K562 (cell line): ENCODE results near the gene CEP57. TPM values are rescaled to one million over a fixed set of nuclear protein-coding genes. Genes with fewer than 3 reads are reported as not detected.

ENCODE experiments used
- BRD4 ChIP-seq: fragments of 200-600 bp; sonication (generic); IDR thresholded peaks from 2 replicates; pipeline ENCODE4 v1.6.1; 2017; ENCODE audit warnings: inconsistent platforms
- CBFA2T3 ChIP-seq: fragments of 450-650 bp; IDR thresholded peaks from 2 replicates; pipeline ENCODE4 v1.6.1; 2017
- CBX5 ChIP-seq: IDR thresholded peaks from 2 replicates; pipeline ENCODE4 v1.6.1; 2014; ENCODE audit warnings: low read depth, borderline replicate concordance
- EHMT2 ChIP-seq: fragments of 450-650 bp; IDR thresholded peaks from 2 replicates; pipeline ENCODE4 v1.6.1; 2018; ENCODE audit warnings: antibody characterized with exemption
- EWSR1 ChIP-seq: fragments of 450-650 bp; IDR thresholded peaks from 2 replicates; pipeline ENCODE4 v1.6.1; 2018; ENCODE audit warnings: borderline replicate concordance, mild to moderate bottlenecking, low read depth, moderate library complexity; ENCODE audit not compliant: partially characterized antibody
- KDM1A ChIP-seq, 2 experiments: fragments of 450-650 bp; IDR thresholded peaks; 2 replicates each; pipeline ENCODE4 v1.6.1; 2016; ENCODE audit warnings: mild to moderate bottlenecking in 2 of 2
- LCOR ChIP-seq: sonication (generic); formaldehyde crosslinking; IDR thresholded peaks from 2 replicates; pipeline ENCODE4 v1.8.0; 2022; ENCODE audit warnings: mild to moderate bottlenecking, missing genetic modification reagents
- MTA1 ChIP-seq: fragments of 450-650 bp; IDR thresholded peaks from 2 replicates; pipeline ENCODE4 v1.6.1; 2017; ENCODE audit warnings: borderline replicate concordance
- NR3C1 ChIP-seq: sonication (generic); formaldehyde crosslinking; IDR thresholded peaks from 2 replicates; pipeline ENCODE4 v1.8.1; 2022; ENCODE audit warnings: missing genetic modification reagents
- OTX1 ChIP-seq: fragments of 450-650 bp; formaldehyde crosslinking; IDR thresholded peaks from 2 replicates; pipeline ENCODE4 v1.4.0; 2022; ENCODE audit warnings: mild to moderate bottlenecking
- PCBP2 ChIP-seq: fragments of 200-400 bp; formaldehyde crosslinking; IDR thresholded peaks from 2 replicates; pipeline ENCODE4 v1.6.1; 2018; ENCODE audit warnings: low read length, low read depth, mild to moderate bottlenecking, moderate library complexity; ENCODE audit not compliant: poor library complexity, severe bottlenecking
- SIN3A ChIP-seq, 2 experiments: fragments of 150-350 bp in 1 of 2; IDR thresholded peaks; 2 replicates each; pipeline ENCODE4 v1.6.1; 2011 to 2016; ENCODE audit warnings: borderline replicate concordance in 2 of 2, low read depth in 2 of 2, low read length in 2 of 2, mild to moderate bottlenecking in 2 of 2, moderate library complexity in 2 of 2; ENCODE audit not compliant: control insufficient read depth in 1 of 2
- SMAD3 ChIP-seq: fragments of 450-650 bp; formaldehyde crosslinking; conservative IDR thresholded peaks from 2 replicates; pipeline ENCODE4 v1.4.0; 2020; ENCODE audit warnings: mild to moderate bottlenecking
- TCF7 ChIP-seq: sonication (generic); IDR thresholded peaks from 2 replicates; pipeline ENCODE4 v1.6.1; 2016; ENCODE audit warnings: antibody characterized with exemption, borderline replicate concordance
- YY1 ChIP-seq, 3 experiments: IDR thresholded peaks; 2 replicates each; pipeline ENCODE4 v1.6.1; 2011; ENCODE audit warnings: low read length in 2 of 3, mild to moderate bottlenecking in 2 of 3, moderate library complexity in 2 of 3, borderline replicate concordance in 1 of 3, control low read depth in 1 of 3, low read depth in 1 of 3; ENCODE audit not compliant: insufficient read depth in 3 of 3, insufficient replicate concordance in 2 of 3, control insufficient read depth in 1 of 3, insufficient read length in 1 of 3; ENCODE audit errors: extremely low read depth in 1 of 3
- ZNF707 ChIP-seq: fragments of 250-450 bp; sonication (Bioruptor Pico); conservative IDR thresholded peaks from 2 replicates; pipeline ENCODE4 v1.8.0; 2022; ENCODE audit warnings: inconsistent platforms, mild to moderate bottlenecking, moderate library complexity
- ZNF766 ChIP-seq: fragments of 200-800 bp; sonication (Bioruptor generic); conservative IDR thresholded peaks from 2 replicates; pipeline ENCODE4 v1.6.1; 2016; ENCODE audit warnings: missing genetic modification characterization, missing compliant biosample characterization
- polyA plus RNA-seq, 8 experiments: library from polyadenylated mRNA; depleted of rRNA in 4 of 8; stranded (reverse) in 5 of 8; unstranded in 3 of 8; fragments of >200 nt; fragmentation: Nextera tagmentation in 2 of 8; fragmentation: Illumina TruSeq in 1 of 8; extraction: Ambion mirVana in 2 of 8; extraction: Trizol in 1 of 8; gene quantifications; 2 replicates each; pipeline versions ENCODE4 v1.2.1 to v1.2.3, GENCODE V29; 2011 to 2014; ENCODE audit warnings: inconsistent platforms in 1 of 8, missing spikeins in 1 of 8
- total RNA-seq, 7 experiments: library from RNA; depleted of rRNA in 6 of 7; stranded (reverse); fragments of >200 nt in 6 of 7; fragmentation: Illumina TruSeq in 2 of 7; extraction: Trizol in 2 of 7; gene quantifications; 2 replicates each; pipeline versions ENCODE4 v1.2.1 to v1.2.3, GENCODE V29; 2011 to 2021; ENCODE audit warnings: low replicate concordance in 1 of 7
- TF ChIP-seq, protein P1 (sequence below), 2 experiments: IDR thresholded peaks in 1 of 2; conservative IDR thresholded peaks in 1 of 2; 2 replicates each; pipeline ENCODE4 v1.6.1; 2016; ENCODE audit warnings: low read depth in 2 of 2, mild to moderate bottlenecking in 1 of 2, missing compliant biosample characterization in 1 of 2, missing genetic modification characterization in 1 of 2, moderate library complexity in 1 of 2
- TF ChIP-seq, protein P2 (sequence below), 2 experiments: fragments of 450-650 bp in 1 of 2; IDR thresholded peaks; 2 replicates each; pipeline ENCODE4 v1.6.1; 2011 to 2017; ENCODE audit warnings: low read depth in 2 of 2, antibody characterized with exemption in 1 of 2, borderline replicate concordance in 1 of 2, low read length in 1 of 2, mild to moderate bottlenecking in 1 of 2, mixed read lengths in 1 of 2; ENCODE audit not compliant: control insufficient read depth in 1 of 2

CEP57 gene
- total and polyA plus RNA-seq, 9 of the 15 experiments (the other 6 are each of a cell fraction or from before 2014, with no cell fraction given), result 25.1 to 88.1 (median 65.2) TPM

DNA sequence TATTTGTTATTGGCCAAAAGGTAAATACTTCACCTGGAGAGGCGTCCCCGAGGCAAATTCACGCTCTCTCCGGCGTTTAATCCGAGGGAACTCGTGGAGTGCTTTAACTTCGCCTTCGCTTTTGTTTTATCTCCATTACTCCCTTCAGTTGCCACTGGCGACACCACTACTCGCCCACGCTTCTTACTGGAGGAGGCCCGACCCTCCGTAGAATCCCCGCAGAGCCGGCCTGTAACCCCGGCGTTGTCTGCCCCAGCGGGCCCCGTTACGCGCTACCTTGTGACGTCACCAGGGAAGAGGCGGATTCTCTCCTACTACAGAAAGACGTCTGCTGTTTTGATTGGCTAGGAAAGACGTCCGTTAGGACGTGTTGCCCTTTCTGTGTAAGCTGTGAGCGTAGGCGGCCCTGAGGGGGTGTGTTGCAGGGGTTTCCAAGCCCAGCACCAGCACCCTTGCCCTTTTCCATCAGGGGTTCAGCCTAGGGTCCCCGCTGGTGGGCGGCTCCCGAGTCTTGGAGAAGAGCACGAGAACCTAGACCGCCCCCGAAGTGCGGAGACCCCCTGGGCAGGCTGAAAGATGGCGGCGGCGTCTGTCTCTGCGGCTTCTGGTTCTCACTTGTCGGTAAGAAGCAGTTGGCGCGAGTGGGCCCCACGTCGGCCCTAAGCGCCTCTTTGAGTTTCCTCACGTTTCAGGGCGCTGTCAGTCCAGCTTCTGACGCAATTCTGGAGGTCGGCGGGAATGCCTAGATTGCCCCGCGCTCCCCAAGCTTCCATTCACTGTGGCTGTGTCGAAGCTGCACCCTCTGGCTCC lies at the start of gene CEP57 (continued):
- TF ChIP-seq, protein P1, sequence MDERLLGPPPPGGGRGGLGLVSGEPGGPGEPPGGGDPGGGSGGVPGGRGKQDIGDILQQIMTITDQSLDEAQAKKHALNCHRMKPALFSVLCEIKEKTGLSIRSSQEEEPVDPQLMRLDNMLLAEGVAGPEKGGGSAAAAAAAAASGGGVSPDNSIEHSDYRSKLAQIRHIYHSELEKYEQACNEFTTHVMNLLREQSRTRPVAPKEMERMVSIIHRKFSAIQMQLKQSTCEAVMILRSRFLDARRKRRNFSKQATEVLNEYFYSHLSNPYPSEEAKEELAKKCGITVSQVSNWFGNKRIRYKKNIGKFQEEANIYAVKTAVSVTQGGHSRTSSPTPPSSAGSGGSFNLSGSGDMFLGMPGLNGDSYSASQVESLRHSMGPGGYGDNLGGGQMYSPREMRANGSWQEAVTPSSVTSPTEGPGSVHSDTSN (CRISPR knock-in tag; IDR thresholded peaks at IDR 0.05; ENCODE audit: low read depth), result peak; percentile 65
- TF ChIP-seq, protein P1 (tag; conservative IDR thresholded peaks at IDR 0.05; ENCODE audit: low read depth), result peak; percentile 96
- TF ChIP-seq MTA1, result no peak; the same call in 1 of the 2 replicates
- TF ChIP-seq OTX1 (CRISPR knock-in tag), result no peak
- TF ChIP-seq EHMT2, result no peak
- no peak for TF ChIP-seq CBFA2T3
- TF ChIP-seq SIN3A (IDR thresholded peaks at IDR 0.05; ENCODE audit: borderline replicate concordance in 2 of 2, control insufficient read depth in 1 of 2, low read depth in 2 of 2, low read length in 2 of 2), result peak in 1 of 2 experiments; percentile 19; a peak in 2 of 4 replicates
- no peak for TF ChIP-seq TCF7
- peak; percentile 82; the same call in 1 of the 2 replicates for TF ChIP-seq LCOR (CRISPR knock-in tag)
- no peak for TF ChIP-seq SMAD3 (CRISPR knock-in tag)
- no peak for TF ChIP-seq ZNF707 (CRISPR knock-in tag)
- no peak for TF ChIP-seq KDM1A (IDR thresholded peaks at IDR 0.05)
- TF ChIP-seq CBX5, result no peak
- TF ChIP-seq, protein P2, sequence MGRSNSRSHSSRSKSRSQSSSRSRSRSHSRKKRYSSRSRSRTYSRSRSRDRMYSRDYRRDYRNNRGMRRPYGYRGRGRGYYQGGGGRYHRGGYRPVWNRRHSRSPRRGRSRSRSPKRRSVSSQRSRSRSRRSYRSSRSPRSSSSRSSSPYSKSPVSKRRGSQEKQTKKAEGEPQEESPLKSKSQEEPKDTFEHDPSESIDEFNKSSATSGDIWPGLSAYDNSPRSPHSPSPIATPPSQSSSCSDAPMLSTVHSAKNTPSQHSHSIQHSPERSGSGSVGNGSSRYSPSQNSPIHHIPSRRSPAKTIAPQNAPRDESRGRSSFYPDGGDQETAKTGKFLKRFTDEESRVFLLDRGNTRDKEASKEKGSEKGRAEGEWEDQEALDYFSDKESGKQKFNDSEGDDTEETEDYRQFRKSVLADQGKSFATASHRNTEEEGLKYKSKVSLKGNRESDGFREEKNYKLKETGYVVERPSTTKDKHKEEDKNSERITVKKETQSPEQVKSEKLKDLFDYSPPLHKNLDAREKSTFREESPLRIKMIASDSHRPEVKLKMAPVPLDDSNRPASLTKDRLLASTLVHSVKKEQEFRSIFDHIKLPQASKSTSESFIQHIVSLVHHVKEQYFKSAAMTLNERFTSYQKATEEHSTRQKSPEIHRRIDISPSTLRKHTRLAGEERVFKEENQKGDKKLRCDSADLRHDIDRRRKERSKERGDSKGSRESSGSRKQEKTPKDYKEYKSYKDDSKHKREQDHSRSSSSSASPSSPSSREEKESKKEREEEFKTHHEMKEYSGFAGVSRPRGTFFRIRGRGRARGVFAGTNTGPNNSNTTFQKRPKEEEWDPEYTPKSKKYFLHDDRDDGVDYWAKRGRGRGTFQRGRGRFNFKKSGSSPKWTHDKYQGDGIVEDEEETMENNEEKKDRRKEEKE (IDR thresholded peaks at IDR 0.05; ENCODE audit: borderline replicate concordance in 1 of 2, control insufficient read depth in 1 of 2, low read depth in 2 of 2, low read length in 1 of 2), result no peak
- TF ChIP-seq BRD4, result peak; percentile 81
- no peak for TF ChIP-seq NR3C1 (CRISPR knock-in tag)
- TF ChIP-seq ZNF766, result no peak; the same call in 1 of the 2 replicates
- TF ChIP-seq YY1 (IDR thresholded peaks at IDR 0.05; ENCODE audit: borderline replicate concordance in 1 of 3, control insufficient read depth in 1 of 3, extremely low read depth in 1 of 3, insufficient read depth in 3 of 3, insufficient read length in 1 of 3, insufficient replicate concordance in 2 of 3, low read depth in 1 of 3, low read length in 2 of 3), result peak; percentile 70 to 92 (median 86)
- TF ChIP-seq PCBP2, result no peak
- no peak for TF ChIP-seq EWSR1
